Chondrocyte (in vitro differentiated cells): Measurements from ENCODE around the gene TBC1D7. TPM values are rescaled to one million over a fixed set of nuclear protein-coding genes. Genes with fewer than 3 reads are reported as not detected.
A peak's percentile ranks its signal among the peaks of the same experiment; 100 is the strongest.

Source experiments
- DNase-seq: peaks from one replicate; pipeline ENCODE4 v3.0.0; 2021; ENCODE audit warnings: mixed read lengths, low spot score
- H3K27ac Mint-ChIP-seq: one replicate; pipeline ENCODE4 v1.8.0; 2021; ENCODE audit warnings: mild to moderate bottlenecking, moderate library complexity, mixed read lengths; ENCODE audit not compliant: unreplicated experiment
- H3K27me3 Mint-ChIP-seq: 2 replicates; pipeline ENCODE4 v1.8.0; 2021; ENCODE audit warnings: low read depth, mixed read lengths
- H3K36me3 Mint-ChIP-seq: 2 replicates; pipeline ENCODE4 v1.8.0; 2021; ENCODE audit warnings: low read depth, mixed read lengths
- H3K4me1 Mint-ChIP-seq: 2 replicates; pipeline ENCODE4 v1.8.0; 2021; ENCODE audit warnings: low read depth, mild to moderate bottlenecking, mixed read lengths
- H3K4me3 Mint-ChIP-seq: one replicate; pipeline ENCODE4 v1.8.0; 2021; ENCODE audit warnings: mild to moderate bottlenecking, moderate library complexity, mixed read lengths; ENCODE audit not compliant: unreplicated experiment
- H3K9me3 Mint-ChIP-seq: 2 replicates; pipeline ENCODE4 v1.8.0; 2021; ENCODE audit warnings: low read depth, mixed read lengths
- CTCF ChIP-seq: fragments of 200-600 bp; sonication (generic); IDR thresholded peaks from 2 replicates; pipeline ENCODE4 v1.5.0; 2021; ENCODE audit warnings: antibody characterized with exemption, mild to moderate bottlenecking, moderate library complexity
- long read RNA-seq: library from polyadenylated mRNA; stranded (forward); transcript quantifications from one replicate; pipeline ENCODE4 v2.0.0, GENCODE V29; 2021
- total RNA-seq: library from RNA; stranded (reverse); gene quantifications from 3 replicates; pipeline ENCODE4 v1.2.1, GENCODE V29; 2021

TBC1D7 gene
- 19.4 to 21.7 TPM (median 19.8 TPM) in 3 replicates for total RNA-seq
- long read RNA-seq, transcript TBC1D7-204 (8 exons, 1,276 nt), result major isoform, 6 of 47 reads
- long read RNA-seq, transcript TBC1D7-202 (8 exons, 1,116 nt), result minor isoform, 5 of 47 reads
- long read RNA-seq, partial matches to known transcripts, result 3 of 47 reads
- long read RNA-seq, other reads (novel, unspliced or antisense), result 31 of 47 reads

DNA sequence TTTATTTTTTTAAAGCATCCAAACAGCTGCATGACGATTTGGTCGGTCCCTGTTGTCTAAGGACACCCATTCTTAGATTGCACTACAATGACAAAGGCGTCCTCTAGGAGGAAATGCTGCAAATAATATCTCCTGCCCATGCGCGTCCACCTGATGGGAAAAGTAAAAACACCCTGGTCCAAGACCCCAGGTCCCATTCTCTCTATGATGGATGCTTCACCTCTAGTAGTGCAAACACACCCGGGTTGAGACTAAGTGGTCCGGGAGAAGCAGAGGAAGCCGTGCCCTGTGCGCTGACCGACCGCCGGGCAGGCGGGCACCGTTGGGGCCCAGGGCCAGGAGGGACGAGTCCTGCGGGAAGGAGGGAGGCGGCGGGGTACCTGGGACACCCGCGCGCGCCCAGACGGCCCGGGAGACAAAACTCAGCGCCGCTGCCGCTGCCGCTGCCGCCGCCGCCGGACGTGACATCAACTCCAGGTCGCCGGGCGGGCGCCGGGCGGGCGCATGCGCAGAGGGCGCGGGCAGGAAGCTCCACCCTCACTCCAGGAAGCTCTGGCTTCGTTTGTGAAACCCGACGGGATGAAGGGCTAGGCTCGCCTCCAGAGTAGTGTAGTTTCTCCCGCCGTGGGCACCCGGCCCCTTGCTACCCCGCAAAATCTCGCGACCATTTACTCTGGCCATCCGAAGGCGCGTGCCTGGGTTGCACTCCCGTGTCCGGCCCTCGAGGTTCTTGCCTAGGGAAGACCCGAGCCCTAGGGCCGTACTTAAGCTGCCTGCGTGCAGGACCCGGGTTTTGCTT, at the start of gene TBC1D7:
TSS of gene TBC1D7 (minus strand) at position 462 of the 799 bp plus-strand sequence. CDS start 1,639 bp downstream, outside the sequence.
- peak; percentile 52 for TF ChIP-seq CTCF
- Mint-ChIP-seq H3K36me3 (peaks cover 8% of the 10 kb centered on the region), H3K27me3 (no peaks in the 10 kb centered on the region), H3K4me3 (peak within 1 kb of the TSS; percentile 89), H3K27ac (peak within 1 kb of the TSS; percentile 93), H3K4me1 (peaks cover 26% of the 10 kb centered on the region), H3K9me3 (no peaks in the 10 kb centered on the region)
- DNase-seq, result peak; percentile 96

- H3K27ac Mint-ChIP-seq, result no peak overlapping the region
- DNase-seq, result no peak
- no peaks in the 10 kb centered on the region for H3K27me3 Mint-ChIP-seq
- H3K9me3 Mint-ChIP-seq, result no peaks in the 10 kb centered on the region
- H3K4me1 Mint-ChIP-seq, result peaks cover 17% of the 10 kb centered on the region
- no peaks in the 10 kb centered on the region for H3K36me3 Mint-ChIP-seq
- no peak for TF ChIP-seq CTCF
- H3K4me3 Mint-ChIP-seq, result no peak overlapping the region
These were observed 48.9 kb upstream of the TBC1D7 start for GRCh38 chr6:13377054-13377758.

DNA sequence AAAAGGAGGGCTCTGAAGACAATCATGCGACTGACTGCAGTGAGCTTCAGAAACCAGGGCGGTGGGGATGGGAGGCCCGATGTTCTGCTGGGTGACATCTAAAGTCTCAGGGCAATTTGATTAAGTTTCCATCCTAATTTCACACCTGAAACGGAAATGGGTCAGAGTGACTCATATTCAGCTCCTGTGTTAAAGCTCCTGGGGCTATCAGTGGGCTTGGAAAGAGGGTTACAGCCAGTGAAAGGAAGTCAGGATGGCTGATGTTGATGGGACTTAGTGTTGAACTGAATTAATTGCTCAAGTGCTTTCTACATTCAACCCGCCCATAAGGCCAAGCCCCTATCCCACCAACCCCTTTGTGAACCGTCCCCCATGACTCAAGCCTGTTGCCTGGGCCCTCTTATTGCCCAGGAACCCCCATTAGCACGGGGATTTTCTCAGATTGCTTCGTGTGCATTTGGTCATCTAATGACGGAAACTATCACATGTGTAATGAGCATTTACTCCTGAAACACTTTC, 47.1 kb upstream of the TBC1D7 start:
- Mint-ChIP-seq H3K4me3 (no peak overlapping the region), H3K4me1 (peaks cover 22% of the 10 kb centered on the region), H3K27me3 (no peaks in the 10 kb centered on the region), H3K9me3 (no peaks in the 10 kb centered on the region), H3K36me3 (no peaks in the 10 kb centered on the region), H3K27ac (no peak overlapping the region)
- no peak for TF ChIP-seq CTCF
- no peak for DNase-seq

- H3K36me3 Mint-ChIP-seq, result no peaks in the 10 kb centered on the region
- no peak overlapping the region for H3K4me3 Mint-ChIP-seq
These were observed 45.6 kb upstream of the TBC1D7 start for GRCh38 chr6:13373919-13374318.

More at GRCh38 chr6:13373919-13374318, 45.6 kb upstream of the TBC1D7 start:
- TF ChIP-seq CTCF, result no peak
- no peaks in the 10 kb centered on the region for H3K9me3 Mint-ChIP-seq
- peaks cover 22% of the 10 kb centered on the region for H3K4me1 Mint-ChIP-seq
- no peaks in the 10 kb centered on the region for H3K27me3 Mint-ChIP-seq
- DNase-seq, result no peak
- peak overlapping the region; percentile 90 for H3K27ac Mint-ChIP-seq
